ENCODE data around the gene C1QTNF12. TPM values are rescaled to one million over a fixed set of nuclear protein-coding genes. Genes with fewer than 3 reads are reported as not detected.

The C1QTNF12 gene
- total and polyA plus RNA-seq, 2 of the 8 experiments (the other 6 are each of a cell fraction or from before 2014, with no cell fraction given): 2.1 to 3.7 TPM

DNA sequence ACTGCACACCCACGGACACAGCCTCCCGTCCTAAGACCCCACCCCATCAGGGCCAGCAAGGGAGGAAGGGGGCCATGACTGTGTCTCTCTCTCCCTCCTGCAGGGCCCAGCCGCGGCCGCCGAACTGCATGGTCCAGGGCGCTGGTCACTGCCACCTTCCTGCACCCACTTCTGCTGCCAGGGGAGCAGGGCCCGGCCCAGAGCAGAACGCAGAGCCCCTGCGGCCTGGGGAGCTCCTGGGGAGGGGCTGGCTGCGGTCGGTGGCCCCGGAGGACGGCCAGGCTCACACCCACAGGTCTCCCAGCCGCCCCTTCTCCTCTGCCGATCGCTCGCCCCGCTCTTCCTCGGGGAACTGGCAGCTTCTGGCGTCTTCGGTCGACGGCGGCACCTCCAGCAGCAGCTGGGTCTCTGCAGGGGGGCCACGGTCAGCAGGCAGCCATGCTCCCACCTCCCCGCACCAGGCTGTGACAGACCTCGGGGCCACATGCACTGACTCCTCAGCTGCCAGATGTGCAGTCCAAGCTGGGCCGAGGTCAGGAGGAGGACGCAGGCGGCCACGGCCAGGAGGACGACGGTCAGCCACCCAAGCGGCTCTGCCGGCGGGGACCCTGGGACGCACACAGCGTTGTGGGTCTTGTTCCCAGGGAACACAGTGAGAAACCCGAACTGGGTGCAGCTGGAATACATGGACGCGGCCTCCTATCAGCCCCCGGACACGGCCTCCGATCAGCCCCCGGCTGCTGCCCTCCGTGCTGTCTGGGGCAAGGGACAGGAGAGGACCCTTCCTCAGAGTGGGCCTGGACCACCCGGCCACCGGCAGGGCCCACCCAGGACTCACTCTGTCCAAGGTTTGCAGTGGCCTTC, 42.7 kb downstream of the C1QTNF12 start:
- Histone ChIP-seq H3K23ac (ENCODE audit: insufficient read length) (no peak overlapping the region), H2AK5ac (ENCODE audit: low read depth, low read length) (no peak overlapping the region), H3K4me3 (ENCODE audit: extremely low read depth in 1 of 4, insufficient read depth in 2 of 4, low read depth in 3 of 4, low read length in 4 of 4) (no peak overlapping the region), H3K27ac (ENCODE audit: low read depth, low read length) (no peak overlapping the region), H4K20me1 (replicated peaks in 1 of 2; ENCODE audit: control insufficient read depth in 1 of 2, insufficient read depth in 2 of 2, low read length in 2 of 2) (no peaks in the 10 kb centered on the region), H3K23me2 (ENCODE audit: low read depth, low read length) (peaks cover 8% of the 10 kb centered on the region; the same call in 1 of the 2 replicates), H3K9me3 (ENCODE audit: insufficient read depth in 2 of 2, low read depth in 1 of 2, low read length in 1 of 2) (no peaks in the 10 kb centered on the region), H3K4me1 (replicated peaks in 1 of 4; ENCODE audit: control insufficient read depth in 3 of 4, insufficient read depth in 4 of 4, low read length in 3 of 4) (peaks cover 0 to 16% (median 6%) of the 10 kb centered on the region in 4 experiments; a peak in 6 of 7 replicates), H2BK20ac (ENCODE audit: low read length) (no peak overlapping the region), H3K4ac (replicated peaks; ENCODE audit: insufficient read length, low read depth, low read length) (no peak overlapping the region), H3K27me3 (replicated peaks in 1 of 4; ENCODE audit: control insufficient read depth in 3 of 4, extremely low read depth in 1 of 4, insufficient read depth in 3 of 4, low read length in 3 of 4) (peaks cover 2 to 19% (median 17%) of the 10 kb centered on the region in 4 experiments), H2BK15ac (ENCODE audit: low read length) (peak overlapping the region; percentile 29; the same call in 1 of the 2 replicates), H4K8ac (ENCODE audit: extremely low read depth, insufficient read depth, low read length) (no peak overlapping the region), H2AFZ (ENCODE audit: low read length) (no peak overlapping the region), H3K79me2 (ENCODE audit: control insufficient read depth in 1 of 2, insufficient read depth in 2 of 2, low read length in 2 of 2) (no peaks in the 10 kb centered on the region), H3K14ac (ENCODE audit: insufficient read length) (no peak overlapping the region), H2BK120ac (replicated peaks; ENCODE audit: low read depth, low read length) (no peak overlapping the region), H3K56ac (replicated peaks; ENCODE audit: insufficient read length, low read depth, low read length) (no peak overlapping the region), H4K5ac (ENCODE audit: insufficient read length, low read depth, low read length) (no peak overlapping the region), H2BK5ac (ENCODE audit: low read depth, low read length) (no peak overlapping the region), H3K79me1 (ENCODE audit: low read depth, low read length) (no peaks in the 10 kb centered on the region), H3K18ac (ENCODE audit: extremely low read depth, low read length) (no peak overlapping the region; the same call in 1 of the 2 replicates), H4K91ac (replicated peaks; ENCODE audit: insufficient read length, low read length) (no peak overlapping the region), H3K36me3 (ENCODE audit: control insufficient read depth in 2 of 4, insufficient read depth in 4 of 4, low read length in 3 of 4) (no peaks in the 10 kb centered on the region), H3K4me2 (ENCODE audit: insufficient read depth in 1 of 2, low read depth in 2 of 2, low read length in 2 of 2) (no peak overlapping the region), H3K9ac (replicated peaks in 1 of 4; ENCODE audit: extremely low read depth in 1 of 4, low read depth in 3 of 4, low read length in 3 of 4) (no peak overlapping the region), H2BK12ac (ENCODE audit: low read depth, low read length) (peak overlapping the region; percentile 75; the same call in 1 of the 2 replicates)
- no peak for FAIRE-seq
- CTCF ChIA-PET (ENCODE audit: partially characterized antibody): interaction anchor here (1.2 kb wide), 1 partner anchor 45 kb away, joined by 3 read pairs; no protein-coding TSS in a partner anchor
- TF ChIP-seq JUND (IDR thresholded peaks at IDR 0.05; ENCODE audit: low read length) (no peak), TCF12 (IDR thresholded peaks at IDR 0.05; ENCODE audit: low read depth, low read length) (no peak)
- DNase-seq (ENCODE audit: low read depth in 1 of 2, low spot score in 2 of 2): peak in 1 of 2 experiments; percentile 52
- WGBS, 2 experiments (ENCODE audit: extremely low coverage in 1 of 2, insufficient coverage in 1 of 2, insufficient read length in 1 of 2, insufficient replicate concordance in 2 of 2, low coverage in 1 of 2, low lambda C conversion rate in 2 of 2, missing lambda C conversion rate in 1 of 2): 91% methylated on average over 33 of the region's 49 CpGs; no CpG with 5 or more reads in 1 of the 2 experiments
- POLR2A ChIA-PET (ENCODE audit: partially characterized antibody): no interaction called here
